B cell (primary cell): ENCODE measurements around the gene PAPLN. TPM values are rescaled to one million over a fixed set of nuclear protein-coding genes. Genes with fewer than 3 reads are reported as not detected.
A peak's percentile ranks its signal among the peaks of the same experiment; 100 is the strongest.

Experiments
- ATAC-seq: fragments of 200-7000 bp; cut with Tn5 transposase; one replicate; pipeline ENCODE4 v1.10.0; 2021; ENCODE audit warnings: low read depth, mild to moderate bottlenecking, moderate number of reproducible peaks, moderate library complexity
- CTCF ChIA-PET: fragments of 350-600 bp; sonication (Branson Sonifier 250); formaldehyde crosslinking; loops from one replicate; lab custom pipeline; 2021; ENCODE audit warnings: antibody characterized with exemption, inconsistent platforms; lab: Charles Lee
- POLR2A ChIA-PET: fragments of 350-600 bp; sonication (Branson Sonifier 250); formaldehyde crosslinking; loops from one replicate; lab custom pipeline; 2021; ENCODE audit warnings: antibody characterized with exemption; lab: Charles Lee
- DNase-seq: peaks from one replicate; pipeline ENCODE4 v3.0.0; 2013
- H2AFZ ChIP-seq: 2 replicates; pipeline ENCODE4 v1.6.1; 2012; ENCODE audit warnings: mild to moderate bottlenecking, low read depth, low read length; ENCODE audit not compliant: insufficient read depth, poor library complexity, severe bottlenecking
- H3K27ac ChIP-seq, 2 donors: 1 replicate in 1 of 2; 2 replicates in 1 of 2; pipeline ENCODE4 v1.5.1; 2012 to 2013; ENCODE audit warnings: low read length in 2 of 2, mild to moderate bottlenecking in 2 of 2, moderate library complexity in 1 of 2
- H3K27me3 ChIP-seq, 4 experiments: fragments of 200-600 bp in 1 of 4; sonication (generic) in 1 of 4; replicated peaks in 1 of 4; 1 replicate in 2 of 4; 2 replicates in 2 of 4; pipeline versions ENCODE4 v1.6.1 to v1.7.0; 2013 to 2016; ENCODE audit warnings: low read length in 3 of 4, mild to moderate bottlenecking in 2 of 4, mixed read lengths in 1 of 4, moderate library complexity in 1 of 4; ENCODE audit not compliant: insufficient read depth in 4 of 4, control insufficient read depth in 3 of 4; ENCODE audit errors: control extremely low read depth in 1 of 4
- H3K36me3 ChIP-seq, 2 experiments: replicated peaks in 1 of 2; 1 replicate in 1 of 2; 2 replicates in 1 of 2; pipeline versions ENCODE4 v1.6.1 to v1.7.1; 2013; ENCODE audit warnings: low read length in 1 of 2; ENCODE audit not compliant: insufficient read depth in 2 of 2, control insufficient read depth in 1 of 2; ENCODE audit errors: control extremely low read depth in 1 of 2, extremely low read depth in 1 of 2
- H3K4me1 ChIP-seq, 2 donors: fragments of 200-600 bp in 1 of 2; sonication (generic) in 1 of 2; 1 replicate in 1 of 2; 2 replicates in 1 of 2; pipeline versions ENCODE4 v1.5.1 to v1.6.1; 2013 to 2017; ENCODE audit warnings: low read length in 2 of 2; ENCODE audit not compliant: control insufficient read depth in 2 of 2, insufficient read depth in 2 of 2
- H3K4me2 ChIP-seq: replicated peaks from 2 replicates; pipeline ENCODE3; 2012; ENCODE audit warnings: mild to moderate bottlenecking, low read depth, low read length; ENCODE audit not compliant: poor library complexity, severe bottlenecking
- H3K4me3 ChIP-seq, 5 experiments: fragments of 200-600 bp in 1 of 5; sonication (generic) in 1 of 5; 1 replicate in 3 of 5; 2 replicates in 2 of 5; pipeline versions ENCODE4 v1.5.1 to v1.7.0; 2011 to 2016; ENCODE audit warnings: low read length in 4 of 5, mild to moderate bottlenecking in 4 of 5, low read depth in 2 of 5, control low read depth in 1 of 5, moderate library complexity in 1 of 5; ENCODE audit not compliant: insufficient read depth in 1 of 5; ENCODE audit errors: control extremely low read depth in 1 of 5, extremely low read depth in 1 of 5
- H3K79me2 ChIP-seq: fragments of 200-600 bp; sonication (generic); one replicate; pipeline ENCODE4 v1.6.0; 2016; ENCODE audit warnings: low read length; ENCODE audit not compliant: control insufficient read depth, insufficient read depth
- H3K9ac ChIP-seq: fragments of 200-600 bp; sonication (generic); 2 replicates; pipeline ENCODE4 v1.6.1; 2017; ENCODE audit warnings: mild to moderate bottlenecking, low read length, moderate library complexity
- H3K9me3 ChIP-seq, 3 donors: one replicate each; pipeline versions ENCODE4 v1.6.1 to v1.7.1; 2013; ENCODE audit warnings: low read length in 2 of 3; ENCODE audit not compliant: control insufficient read depth in 2 of 3, insufficient read depth in 1 of 3; ENCODE audit errors: control extremely low read depth in 1 of 3
- H4K20me1 ChIP-seq: 2 replicates; pipeline ENCODE4 v1.6.0; 2012; ENCODE audit warnings: mild to moderate bottlenecking, low read length; ENCODE audit not compliant: insufficient read depth, control insufficient read depth, poor library complexity, severe bottlenecking
- H3K27ac Mint-ChIP-seq: one replicate; pipeline ENCODE4 v1.8.0; 2021; ENCODE audit warnings: mixed read lengths
- H3K27me3 Mint-ChIP-seq: one replicate; pipeline ENCODE4 v1.8.0; 2021; ENCODE audit warnings: mixed read lengths
- H3K4me1 Mint-ChIP-seq: one replicate; pipeline ENCODE4 v1.8.0; 2021; ENCODE audit warnings: mixed read lengths
- H3K4me3 Mint-ChIP-seq: one replicate; pipeline ENCODE4 v1.8.0; 2021; ENCODE audit warnings: mixed read lengths
- H3K9me3 Mint-ChIP-seq: one replicate; pipeline ENCODE4 v1.8.0; 2022; ENCODE audit warnings: mixed read lengths; ENCODE audit not compliant: insufficient read depth
- WGBS: methylation state at CpG from one replicate; pipeline ENCODE4 v1.1.5; 2013; ENCODE audit warnings: missing lambda C conversion rate; ENCODE audit not compliant: insufficient coverage; 5-methylcytosine and 5-hydroxymethylcytosine counted together
- intact Hi-C: fragments of 100-400 bp; cut with micrococcal nuclease; formaldehyde crosslinking; loops from one replicate; pipeline ENCODE4 v1.10.0; 2022
- polyA plus RNA-seq: library from polyadenylated mRNA; depleted of rRNA; stranded (reverse); fragments of >200 nt; gene quantifications from 2 replicates; pipeline ENCODE4 v1.2.3, GENCODE V29; 2012
- total RNA-seq, 2 donors: library from RNA; stranded (reverse); fragments of 120-200 nt in 1 of 2; gene quantifications; 1 replicate in 1 of 2; 2 replicates in 1 of 2; pipeline versions ENCODE4 v1.2.3 to v1.2.4, GENCODE V29; 2013 to 2022
- TF ChIP-seq, protein P1 (sequence below): fragments of 200-600 bp; IDR thresholded peaks from one replicate; pipeline ENCODE4 v1.8.0; 2022; ENCODE audit warnings: antibody characterized with exemption, mild to moderate bottlenecking

PAPLN gene
- total and polyA plus RNA-seq, 2 donors (not counting 1 experiment from before 2014, with no cell fraction given), result 0.69 to 1.5 TPM

- Histone ChIP-seq H3K36me3 (no peaks in the 10 kb centered on the region), H3K9ac (no peak overlapping the region), H3K4me1 (peaks cover 75 to 85% of the 10 kb centered on the region in 2 donors), H3K27ac (no peak overlapping the region), H3K4me3 (peak overlapping the region in 1 of 5 experiments; percentile 12), H3K4me2 (peak overlapping the region; percentile 20), H3K27me3 (peaks cover 0 to 53% (median 19%) of the 10 kb centered on the region in 4 experiments), H4K20me1 (peaks cover 5% of the 10 kb centered on the region), H3K9me3 (peaks cover 0 to 18% (median 0%) of the 10 kb centered on the region in 3 donors), H2AFZ (no peak overlapping the region), H3K79me2 (no peaks in the 10 kb centered on the region)
- DNase-seq, result peak; percentile 46
- H3K27me3 Mint-ChIP-seq, result peaks cover 38% of the 10 kb centered on the region
- TF ChIP-seq, protein P1, sequence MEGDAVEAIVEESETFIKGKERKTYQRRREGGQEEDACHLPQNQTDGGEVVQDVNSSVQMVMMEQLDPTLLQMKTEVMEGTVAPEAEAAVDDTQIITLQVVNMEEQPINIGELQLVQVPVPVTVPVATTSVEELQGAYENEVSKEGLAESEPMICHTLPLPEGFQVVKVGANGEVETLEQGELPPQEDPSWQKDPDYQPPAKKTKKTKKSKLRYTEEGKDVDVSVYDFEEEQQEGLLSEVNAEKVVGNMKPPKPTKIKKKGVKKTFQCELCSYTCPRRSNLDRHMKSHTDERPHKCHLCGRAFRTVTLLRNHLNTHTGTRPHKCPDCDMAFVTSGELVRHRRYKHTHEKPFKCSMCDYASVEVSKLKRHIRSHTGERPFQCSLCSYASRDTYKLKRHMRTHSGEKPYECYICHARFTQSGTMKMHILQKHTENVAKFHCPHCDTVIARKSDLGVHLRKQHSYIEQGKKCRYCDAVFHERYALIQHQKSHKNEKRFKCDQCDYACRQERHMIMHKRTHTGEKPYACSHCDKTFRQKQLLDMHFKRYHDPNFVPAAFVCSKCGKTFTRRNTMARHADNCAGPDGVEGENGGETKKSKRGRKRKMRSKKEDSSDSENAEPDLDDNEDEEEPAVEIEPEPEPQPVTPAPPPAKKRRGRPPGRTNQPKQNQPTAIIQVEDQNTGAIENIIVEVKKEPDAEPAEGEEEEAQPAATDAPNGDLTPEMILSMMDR, result no peak
- no peaks in the 10 kb centered on the region for H3K9me3 Mint-ChIP-seq
- no peak for ATAC-seq
- peaks cover 69% of the 10 kb centered on the region for H3K4me1 Mint-ChIP-seq
- ChIA-PET POLR2A (interaction anchor here (0.6 to 0.7 kb wide), 2 partner anchors 229 to 233 kb away, joined by 3 to 11 read pairs; no protein-coding TSS in a partner anchor), CTCF (no interaction called here)
- 25% methylated on average over 1 of the region's 6 CpGs for WGBS
- peak overlapping the region; percentile 72 for H3K4me3 Mint-ChIP-seq
- peak overlapping the region; percentile 17 for H3K27ac Mint-ChIP-seq
- intact Hi-C loops, result no loop called here
These were observed 5.1 kb downstream of the PAPLN start for GRCh38 chr14:73242357-73242901.

DNA sequence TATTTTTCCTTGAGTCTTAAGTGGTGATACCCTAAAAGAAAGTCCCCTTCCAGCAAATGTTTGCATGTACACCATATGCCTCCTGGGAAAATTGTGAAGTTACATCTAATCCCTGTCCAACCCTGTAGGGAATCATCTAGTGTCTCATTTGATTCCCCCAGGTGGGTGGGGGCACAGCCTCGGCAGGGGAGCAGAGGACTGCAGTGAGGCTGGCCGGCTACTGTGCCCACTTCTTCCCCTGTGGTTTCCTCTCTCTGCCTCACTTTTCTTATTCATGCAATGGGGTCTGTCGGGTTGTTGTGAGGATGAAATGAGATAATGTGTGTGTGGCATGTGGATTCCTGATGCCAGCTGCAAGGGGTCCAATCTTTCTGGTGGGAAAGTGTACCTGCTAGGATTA is 6.0 kb downstream of the PAPLN start:
- Histone ChIP-seq H3K79me2 (no peaks in the 10 kb centered on the region), H3K36me3 (no peaks in the 10 kb centered on the region), H3K9me3 (peaks cover 0 to 19% (median 0%) of the 10 kb centered on the region in 3 donors), H3K27me3 (peaks cover 0 to 47% (median 17%) of the 10 kb centered on the region in 4 experiments), H3K4me2 (no peak overlapping the region), H3K27ac (no peak overlapping the region), H2AFZ (no peak overlapping the region), H3K4me1 (peaks cover 74 to 87% of the 10 kb centered on the region in 2 donors), H4K20me1 (peaks cover 4% of the 10 kb centered on the region), H3K9ac (no peak overlapping the region), H3K4me3 (no peak overlapping the region)
- H3K27me3 Mint-ChIP-seq, result peaks cover 37% of the 10 kb centered on the region
- POLR2A ChIA-PET, result no interaction called here
- DNase-seq (no peak), ATAC-seq (no peak)
- H3K27ac Mint-ChIP-seq, result peak overlapping the region; percentile 6
- TF ChIP-seq, protein P1, result no peak
- intact Hi-C loops, result no loop called here
- H3K9me3 Mint-ChIP-seq, result no peaks in the 10 kb centered on the region
- WGBS, result no CpG with 5 or more reads among the region's 3 CpGs
- CTCF ChIA-PET, result no interaction called here
- peak overlapping the region; percentile 17 for H3K4me3 Mint-ChIP-seq
- H3K4me1 Mint-ChIP-seq, result peaks cover 76% of the 10 kb centered on the region
